ENCODE results near the gene KATNB1. TPM values are rescaled to one million over a fixed set of nuclear protein-coding genes. Genes with fewer than 3 reads are reported as not detected.

The KATNB1 gene
- total and polyA plus RNA-seq, 2 donors (not counting 1 experiment from before 2014, with no cell fraction given) = 6.7 to 15.2 TPM

DNA sequence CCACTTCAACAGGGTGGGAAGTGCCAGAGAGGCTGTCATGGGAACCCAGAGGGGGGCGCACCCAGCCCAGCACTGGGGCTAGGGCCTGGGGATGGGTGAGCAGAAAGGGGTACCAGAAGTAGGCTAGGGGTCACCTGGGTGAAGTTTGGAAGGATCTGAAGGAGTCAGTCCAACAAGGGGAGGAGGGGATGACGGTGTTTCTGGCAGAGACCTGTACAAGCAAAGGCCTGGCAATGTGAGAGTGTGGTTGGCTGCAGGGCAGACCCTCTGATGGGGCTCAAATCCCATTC, 13.4 kb upstream of the KATNB1 start:
- no peak overlapping the region for H3K27ac ChIP-seq (ENCODE audit: insufficient read depth, low read length)
- no peaks in the 10 kb centered on the region for H3K79me2 ChIP-seq (ENCODE audit: control insufficient read depth, insufficient read depth, low read length)
- H3K9ac ChIP-seq (ENCODE audit: insufficient read depth, low read length) = no peak overlapping the region
- H3K4me1 ChIP-seq (ENCODE audit: control insufficient read depth, extremely low read depth, insufficient read depth, low read length) = no peaks in the 10 kb centered on the region
- H3K27me3 ChIP-seq (ENCODE audit: control insufficient read depth, insufficient read depth, low read length) = no peaks in the 10 kb centered on the region
- DNase-seq (ENCODE audit: low read depth in 2 of 2) = no peak
- no peaks in the 10 kb centered on the region for H3K36me3 ChIP-seq (ENCODE audit: control insufficient read depth, insufficient read depth, low read length)
- H3K4me3 ChIP-seq (replicated peaks in 1 of 4; ENCODE audit: control extremely low read depth in 1 of 4, insufficient read depth in 1 of 4, low read depth in 3 of 4, low read length in 4 of 4) = no peak overlapping the region
- no peak overlapping the region for H3K4me2 ChIP-seq (ENCODE audit: extremely low read depth, insufficient read depth, low read length)
- no peak overlapping the region for H2AFZ ChIP-seq (ENCODE audit: low read length)
- H3K9me3 ChIP-seq (ENCODE audit: control insufficient read depth, insufficient read depth, low read depth, low read length) = no peaks in the 10 kb centered on the region
- no peaks in the 10 kb centered on the region for H4K20me1 ChIP-seq (ENCODE audit: control insufficient read depth, extremely low read depth, insufficient read depth, low read length)
- TF ChIP-seq, protein P1, sequence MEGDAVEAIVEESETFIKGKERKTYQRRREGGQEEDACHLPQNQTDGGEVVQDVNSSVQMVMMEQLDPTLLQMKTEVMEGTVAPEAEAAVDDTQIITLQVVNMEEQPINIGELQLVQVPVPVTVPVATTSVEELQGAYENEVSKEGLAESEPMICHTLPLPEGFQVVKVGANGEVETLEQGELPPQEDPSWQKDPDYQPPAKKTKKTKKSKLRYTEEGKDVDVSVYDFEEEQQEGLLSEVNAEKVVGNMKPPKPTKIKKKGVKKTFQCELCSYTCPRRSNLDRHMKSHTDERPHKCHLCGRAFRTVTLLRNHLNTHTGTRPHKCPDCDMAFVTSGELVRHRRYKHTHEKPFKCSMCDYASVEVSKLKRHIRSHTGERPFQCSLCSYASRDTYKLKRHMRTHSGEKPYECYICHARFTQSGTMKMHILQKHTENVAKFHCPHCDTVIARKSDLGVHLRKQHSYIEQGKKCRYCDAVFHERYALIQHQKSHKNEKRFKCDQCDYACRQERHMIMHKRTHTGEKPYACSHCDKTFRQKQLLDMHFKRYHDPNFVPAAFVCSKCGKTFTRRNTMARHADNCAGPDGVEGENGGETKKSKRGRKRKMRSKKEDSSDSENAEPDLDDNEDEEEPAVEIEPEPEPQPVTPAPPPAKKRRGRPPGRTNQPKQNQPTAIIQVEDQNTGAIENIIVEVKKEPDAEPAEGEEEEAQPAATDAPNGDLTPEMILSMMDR (conservative IDR thresholded peaks at IDR 0.05 in 1 of 2, IDR thresholded peaks at IDR 0.05 in 1 of 2; ENCODE audit: low read depth in 1 of 2, low read length in 2 of 2) = no peak
- no peak for TF ChIP-seq EZH2 (IDR thresholded peaks at IDR 0.05; ENCODE audit: low read length, missing control alignments)

DNA sequence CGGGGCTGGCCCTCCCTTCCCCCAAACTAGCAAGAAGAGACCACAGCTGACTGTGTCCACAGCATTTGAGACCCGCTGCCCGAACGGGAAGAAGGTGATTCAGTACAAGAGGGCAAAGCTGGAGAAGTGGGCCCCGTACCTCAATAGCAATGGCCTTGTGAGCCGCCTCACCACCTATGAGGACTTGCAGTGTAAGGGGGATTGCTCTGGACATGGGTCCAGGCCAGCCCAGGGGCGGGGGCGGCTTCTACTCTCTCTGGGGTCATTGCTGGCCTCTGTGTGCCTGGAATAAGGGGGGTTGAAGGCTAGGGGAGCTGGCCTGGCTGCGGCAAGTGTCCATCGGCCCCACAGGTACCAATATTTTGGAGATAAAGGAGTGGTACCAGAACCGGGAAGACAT, 12.9 kb upstream of the KATNB1 start:
- Histone ChIP-seq H2AFZ (ENCODE audit: low read length) (no peak overlapping the region), H3K4me2 (ENCODE audit: extremely low read depth, insufficient read depth, low read length) (no peak overlapping the region), H3K9ac (ENCODE audit: insufficient read depth, low read length) (no peak overlapping the region), H3K79me2 (ENCODE audit: control insufficient read depth, insufficient read depth, low read length) (no peaks in the 10 kb centered on the region), H3K27ac (ENCODE audit: insufficient read depth, low read length) (no peak overlapping the region), H3K4me1 (ENCODE audit: control insufficient read depth, extremely low read depth, insufficient read depth, low read length) (no peaks in the 10 kb centered on the region), H3K9me3 (ENCODE audit: control insufficient read depth, insufficient read depth, low read depth, low read length) (no peaks in the 10 kb centered on the region), H3K4me3 (replicated peaks in 1 of 4; ENCODE audit: control extremely low read depth in 1 of 4, insufficient read depth in 1 of 4, low read depth in 3 of 4, low read length in 4 of 4) (no peak overlapping the region), H4K20me1 (ENCODE audit: control insufficient read depth, extremely low read depth, insufficient read depth, low read length) (no peaks in the 10 kb centered on the region), H3K27me3 (ENCODE audit: control insufficient read depth, insufficient read depth, low read length) (no peaks in the 10 kb centered on the region), H3K36me3 (ENCODE audit: control insufficient read depth, insufficient read depth, low read length) (no peaks in the 10 kb centered on the region)
- DNase-seq (ENCODE audit: low read depth in 2 of 2) = no peak
- TF ChIP-seq, protein P1 (conservative IDR thresholded peaks at IDR 0.05 in 1 of 2, IDR thresholded peaks at IDR 0.05 in 1 of 2; ENCODE audit: low read depth in 1 of 2, low read length in 2 of 2) = no peak
- no peak for TF ChIP-seq EZH2 (IDR thresholded peaks at IDR 0.05; ENCODE audit: low read length, missing control alignments)

DNA sequence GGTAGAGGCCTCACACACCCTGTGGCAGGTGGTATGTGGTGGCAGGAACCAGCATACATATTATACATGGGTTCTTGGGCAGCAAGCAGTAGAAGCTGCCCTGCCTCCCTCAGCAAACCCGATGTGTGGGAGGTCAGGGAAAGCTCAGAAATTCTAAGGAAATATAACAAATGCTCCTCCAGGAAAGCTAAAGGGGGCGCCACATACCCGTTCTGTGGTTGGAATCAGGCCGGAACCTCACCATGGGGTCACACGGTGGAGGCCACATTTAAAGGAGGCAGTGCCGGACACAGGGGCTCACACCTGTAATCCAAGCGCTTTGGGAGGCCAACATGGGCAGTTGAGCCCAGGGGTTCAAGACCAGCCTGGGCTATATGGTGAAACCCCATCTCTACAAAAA, 12.4 kb upstream of the KATNB1 start:
- Histone ChIP-seq H3K27ac (ENCODE audit: insufficient read depth, low read length) (no peak overlapping the region), H3K9me3 (ENCODE audit: control insufficient read depth, insufficient read depth, low read depth, low read length) (no peaks in the 10 kb centered on the region), H2AFZ (ENCODE audit: low read length) (no peak overlapping the region), H4K20me1 (ENCODE audit: control insufficient read depth, extremely low read depth, insufficient read depth, low read length) (no peaks in the 10 kb centered on the region), H3K27me3 (ENCODE audit: control insufficient read depth, insufficient read depth, low read length) (no peaks in the 10 kb centered on the region), H3K36me3 (ENCODE audit: control insufficient read depth, insufficient read depth, low read length) (no peaks in the 10 kb centered on the region), H3K4me2 (ENCODE audit: extremely low read depth, insufficient read depth, low read length) (no peak overlapping the region), H3K9ac (ENCODE audit: insufficient read depth, low read length) (no peak overlapping the region), H3K4me3 (replicated peaks in 1 of 4; ENCODE audit: control extremely low read depth in 1 of 4, insufficient read depth in 1 of 4, low read depth in 3 of 4, low read length in 4 of 4) (no peak overlapping the region), H3K79me2 (ENCODE audit: control insufficient read depth, insufficient read depth, low read length) (no peaks in the 10 kb centered on the region), H3K4me1 (ENCODE audit: control insufficient read depth, extremely low read depth, insufficient read depth, low read length) (no peaks in the 10 kb centered on the region)
- no peak for TF ChIP-seq EZH2 (IDR thresholded peaks at IDR 0.05; ENCODE audit: low read length, missing control alignments)
- TF ChIP-seq, protein P1 (conservative IDR thresholded peaks at IDR 0.05 in 1 of 2, IDR thresholded peaks at IDR 0.05 in 1 of 2; ENCODE audit: low read depth in 1 of 2, low read length in 2 of 2) = peak; percentile 16 to 32
- no peak for DNase-seq (ENCODE audit: low read depth in 2 of 2)
